UCSD-AML1 (cell line): ENCODE data around the gene CNN2.

Source experiments
- DNase-seq: peaks from one replicate; lab custom pipeline; 2025; ENCODE audit not compliant: unreplicated experiment; lab: John Stamatoyannopoulos, UW

CNN2 gene

GRCh38 chr19:1047696-1048147 lies 21.3 kb downstream of the CNN2 start:
- DNase-seq, result no peak

GRCh38 chr19:1049106-1049505 lies 22.7 kb downstream of the CNN2 start:
- DNase-seq, result no peak

- DNase-seq, result no peak
These were observed 23.4 kb downstream of the CNN2 start for GRCh38 chr19:1049800-1050199.

- DNase-seq, result no peak
These were observed 24.8 kb downstream of the CNN2 start for GRCh38 chr19:1050989-1051788.

- no peak for DNase-seq
These were observed 25.4 kb downstream of the CNN2 start for GRCh38 chr19:1051791-1052190.

GRCh38 chr19:1052349-1052975 lies 26.1 kb downstream of the CNN2 start:
- DNase-seq, result no peak

- DNase-seq, result no peak
These were observed 27.0 kb downstream of the CNN2 start for GRCh38 chr19:1053176-1054101.

GRCh38 chr19:1054102-1055027 lies 28.0 kb downstream of the CNN2 start:
- DNase-seq, result no peak

- DNase-seq, result no peak
These were observed 28.6 kb downstream of the CNN2 start for GRCh38 chr19:1055028-1055425.

GRCh38 chr19:1055886-1056620 lies 29.6 kb downstream of the CNN2 start:
- DNase-seq, result no peak

- DNase-seq, result peak; percentile 39
These were observed 30.9 kb downstream of the CNN2 start for GRCh38 chr19:1057176-1057855.

- no peak for DNase-seq
These were observed 31.7 kb downstream of the CNN2 start for GRCh38 chr19:1058112-1058511.

GRCh38 chr19:1060689-1061088 lies 34.3 kb downstream of the CNN2 start:
- no peak for DNase-seq

GRCh38 chr19:1061987-1062386 lies 35.6 kb downstream of the CNN2 start:
- DNase-seq, result no peak

GRCh38 chr19:1062387-1063029 lies 36.1 kb downstream of the CNN2 start:
- DNase-seq, result no peak

- DNase-seq, result no peak
These were observed 36.9 kb downstream of the CNN2 start for GRCh38 chr19:1063030-1063908.

GRCh38 chr19:1063909-1064660 lies 37.7 kb downstream of the CNN2 start:
- no peak for DNase-seq
